B cell (primary cell): ENCODE results near the gene LRRC74A.

Source experiments
- CTCF ChIP-seq: fragments of 200-600 bp; IDR thresholded peaks from one replicate; pipeline ENCODE4 v1.8.0; 2022; ENCODE audit warnings: antibody characterized with exemption, mild to moderate bottlenecking
- EZH2 ChIP-seq: IDR thresholded peaks from 2 replicates; pipeline ENCODE4 v1.6.1; 2012; ENCODE audit warnings: borderline replicate concordance, low read depth, mild to moderate bottlenecking, moderate library complexity, low read length; ENCODE audit not compliant: insufficient read depth, poor library complexity, severe bottlenecking

DNA sequence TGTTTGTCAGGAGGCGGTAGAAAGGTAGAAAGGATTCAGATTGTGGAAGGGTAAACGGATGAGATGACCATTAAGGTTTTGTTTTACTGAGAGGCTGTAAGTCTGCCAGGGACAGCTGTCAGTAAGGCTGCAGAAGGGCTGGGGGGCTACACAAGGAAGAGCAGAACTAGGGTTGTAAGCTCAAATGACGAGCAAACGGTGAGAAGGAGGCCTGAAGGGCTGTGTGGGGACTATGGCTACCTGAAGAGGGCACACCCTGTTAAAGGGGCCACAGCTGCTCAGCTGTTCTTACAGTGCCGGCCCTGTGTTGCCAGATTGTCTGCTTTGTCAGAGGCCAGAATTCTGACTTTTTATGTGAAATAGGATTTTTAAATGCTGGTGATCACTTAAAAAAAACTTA, 45.8 kb upstream of the LRRC74A start:
- TF ChIP-seq CTCF = no peak
- no peak for TF ChIP-seq EZH2
